Panc1 (cell line): ENCODE results near the gene SMIM17. TPM values are rescaled to one million over a fixed set of nuclear protein-coding genes. Genes with fewer than 3 reads are reported as not detected.

Experiments used
- ATAC-seq: fragments of 200-7000 bp; cut with Tn5 transposase; 2 replicates; pipeline ENCODE4 v1.9.1; 2020; ENCODE audit warnings: mild to moderate bottlenecking, moderate library complexity
- BruUV-seq: library from RNA; stranded (reverse); fragments of 400-500 nt; replicated peaks from 2 replicates; lab custom pipeline; 2021; lab: Mats Ljungman, UMichigan
- CTCF ChIA-PET: fragments of 300-600 bp; sonication (Branson Sonifier 250); formaldehyde crosslinking; loops from one replicate; lab custom pipeline; 2022; ENCODE audit warnings: antibody characterized with exemption; lab: Charles Lee
- POLR2A ChIA-PET: fragments of 300-600 bp; sonication (Branson Sonifier 250); formaldehyde crosslinking; loops from one replicate; lab custom pipeline; 2022; ENCODE audit warnings: antibody characterized with exemption; lab: Charles Lee
- DNase-seq: peaks from one replicate; pipeline ENCODE4 v3.0.0-alpha.2; 2010; ENCODE audit warnings: low read depth, low spot score
- H3K27ac ChIP-seq: 2 replicates; pipeline ENCODE4 v1.5.1; 2011; ENCODE audit warnings: mild to moderate bottlenecking, low read length, inconsistent platforms
- H3K27me3 ChIP-seq: fragments of 200-500 bp; sonication (Bioruptor generic); 2 replicates; pipeline ENCODE4 v1.6.0; 2014; ENCODE audit warnings: low read length, inconsistent platforms; ENCODE audit not compliant: control insufficient read depth, insufficient read depth
- H3K36me3 ChIP-seq: fragments of 200-500 bp; sonication (Bioruptor generic); 2 replicates; pipeline ENCODE4 v1.5.1; 2014; ENCODE audit warnings: inconsistent platforms, mild to moderate bottlenecking, low read length, moderate library complexity; ENCODE audit not compliant: control insufficient read depth, insufficient read depth
- H3K4me1 ChIP-seq: 2 replicates; pipeline ENCODE4 v1.5.1; 2011; ENCODE audit warnings: inconsistent platforms, mild to moderate bottlenecking, low read length, moderate library complexity; ENCODE audit not compliant: control insufficient read depth, insufficient read depth
- H3K4me3 ChIP-seq, 2 experiments: 2 replicates each; pipeline ENCODE4 v1.5.1; 2011 to 2012; ENCODE audit warnings: low read depth in 2 of 2, low read length in 2 of 2, mild to moderate bottlenecking in 2 of 2, inconsistent platforms in 1 of 2, moderate library complexity in 1 of 2
- H3K9me3 ChIP-seq: fragments of 200-500 bp; sonication (Bioruptor generic); 2 replicates; pipeline ENCODE4 v1.5.1; 2014; ENCODE audit warnings: low read depth, mild to moderate bottlenecking, inconsistent platforms, low read length, moderate library complexity; ENCODE audit not compliant: control insufficient read depth, insufficient read depth
- POLR2AphosphoS5 ChIP-seq: IDR thresholded peaks from 2 replicates; pipeline ENCODE4 v1.6.1; 2012; ENCODE audit warnings: mild to moderate bottlenecking, low read depth, low read length, moderate library complexity
- SIN3A ChIP-seq: IDR thresholded peaks from 2 replicates; pipeline ENCODE4 v1.6.1; 2012; ENCODE audit warnings: low read depth, mild to moderate bottlenecking, low read length, moderate library complexity, borderline replicate concordance; ENCODE audit not compliant: insufficient read depth
- TCF7L2 ChIP-seq: IDR thresholded peaks from 2 replicates; pipeline ENCODE4 v1.6.1; 2011; ENCODE audit warnings: mild to moderate bottlenecking, low read depth, low read length, inconsistent platforms
- in situ Hi-C: cut with HindIII; loops from 2 replicates; pipeline ENCODE4 v1.10.0; 2016; ENCODE audit warnings: low sequenced_read_pairs, low pct_unique_long_range_greater_than_20kb
- intact Hi-C: fragments of 100-400 bp; cut with micrococcal nuclease; formaldehyde crosslinking; loops from one replicate; pipeline ENCODE4 v1.10.0; 2022; ENCODE audit not compliant: unreplicated experiment
- total RNA-seq: library from RNA; stranded (reverse); gene quantifications from one replicate; pipeline ENCODE4 v1.2.1, GENCODE V29; 2021; ENCODE audit not compliant: unreplicated experiment
- TF ChIP-seq, protein P1 (sequence below): fragments of 450-650 bp; IDR thresholded peaks from 2 replicates; pipeline ENCODE4 v1.5.1; 2017; ENCODE audit warnings: mild to moderate bottlenecking
- TF ChIP-seq, protein P2 (sequence below), 2 experiments: IDR thresholded peaks; 2 replicates each; pipeline ENCODE4 v1.6.1; 2011 to 2012; ENCODE audit warnings: low read depth in 2 of 2, control low read depth in 1 of 2, low read length in 1 of 2, mild to moderate bottlenecking in 1 of 2, moderate library complexity in 1 of 2; ENCODE audit not compliant: insufficient read depth in 1 of 2

Gene SMIM17
- total RNA-seq, 1 experiment from 2014 or later: 0.28 TPM

- no peak for DNase-seq
- no peak overlapping the region for H3K27ac ChIP-seq
- in situ Hi-C loops (no loop called here), intact Hi-C loops (no loop called here)
- no peak for ATAC-seq
- H3K27me3 ChIP-seq: no peaks in the 10 kb centered on the region
- no peaks in the 10 kb centered on the region for H3K36me3 ChIP-seq
- ChIA-PET POLR2A (no interaction called here), CTCF (no interaction called here)
- peaks cover 15% of the 10 kb centered on the region; the same call in 1 of the 2 replicates for H3K9me3 ChIP-seq
- TF ChIP-seq, protein P1, sequence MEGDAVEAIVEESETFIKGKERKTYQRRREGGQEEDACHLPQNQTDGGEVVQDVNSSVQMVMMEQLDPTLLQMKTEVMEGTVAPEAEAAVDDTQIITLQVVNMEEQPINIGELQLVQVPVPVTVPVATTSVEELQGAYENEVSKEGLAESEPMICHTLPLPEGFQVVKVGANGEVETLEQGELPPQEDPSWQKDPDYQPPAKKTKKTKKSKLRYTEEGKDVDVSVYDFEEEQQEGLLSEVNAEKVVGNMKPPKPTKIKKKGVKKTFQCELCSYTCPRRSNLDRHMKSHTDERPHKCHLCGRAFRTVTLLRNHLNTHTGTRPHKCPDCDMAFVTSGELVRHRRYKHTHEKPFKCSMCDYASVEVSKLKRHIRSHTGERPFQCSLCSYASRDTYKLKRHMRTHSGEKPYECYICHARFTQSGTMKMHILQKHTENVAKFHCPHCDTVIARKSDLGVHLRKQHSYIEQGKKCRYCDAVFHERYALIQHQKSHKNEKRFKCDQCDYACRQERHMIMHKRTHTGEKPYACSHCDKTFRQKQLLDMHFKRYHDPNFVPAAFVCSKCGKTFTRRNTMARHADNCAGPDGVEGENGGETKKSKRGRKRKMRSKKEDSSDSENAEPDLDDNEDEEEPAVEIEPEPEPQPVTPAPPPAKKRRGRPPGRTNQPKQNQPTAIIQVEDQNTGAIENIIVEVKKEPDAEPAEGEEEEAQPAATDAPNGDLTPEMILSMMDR: no peak
- TF ChIP-seq, protein P2, sequence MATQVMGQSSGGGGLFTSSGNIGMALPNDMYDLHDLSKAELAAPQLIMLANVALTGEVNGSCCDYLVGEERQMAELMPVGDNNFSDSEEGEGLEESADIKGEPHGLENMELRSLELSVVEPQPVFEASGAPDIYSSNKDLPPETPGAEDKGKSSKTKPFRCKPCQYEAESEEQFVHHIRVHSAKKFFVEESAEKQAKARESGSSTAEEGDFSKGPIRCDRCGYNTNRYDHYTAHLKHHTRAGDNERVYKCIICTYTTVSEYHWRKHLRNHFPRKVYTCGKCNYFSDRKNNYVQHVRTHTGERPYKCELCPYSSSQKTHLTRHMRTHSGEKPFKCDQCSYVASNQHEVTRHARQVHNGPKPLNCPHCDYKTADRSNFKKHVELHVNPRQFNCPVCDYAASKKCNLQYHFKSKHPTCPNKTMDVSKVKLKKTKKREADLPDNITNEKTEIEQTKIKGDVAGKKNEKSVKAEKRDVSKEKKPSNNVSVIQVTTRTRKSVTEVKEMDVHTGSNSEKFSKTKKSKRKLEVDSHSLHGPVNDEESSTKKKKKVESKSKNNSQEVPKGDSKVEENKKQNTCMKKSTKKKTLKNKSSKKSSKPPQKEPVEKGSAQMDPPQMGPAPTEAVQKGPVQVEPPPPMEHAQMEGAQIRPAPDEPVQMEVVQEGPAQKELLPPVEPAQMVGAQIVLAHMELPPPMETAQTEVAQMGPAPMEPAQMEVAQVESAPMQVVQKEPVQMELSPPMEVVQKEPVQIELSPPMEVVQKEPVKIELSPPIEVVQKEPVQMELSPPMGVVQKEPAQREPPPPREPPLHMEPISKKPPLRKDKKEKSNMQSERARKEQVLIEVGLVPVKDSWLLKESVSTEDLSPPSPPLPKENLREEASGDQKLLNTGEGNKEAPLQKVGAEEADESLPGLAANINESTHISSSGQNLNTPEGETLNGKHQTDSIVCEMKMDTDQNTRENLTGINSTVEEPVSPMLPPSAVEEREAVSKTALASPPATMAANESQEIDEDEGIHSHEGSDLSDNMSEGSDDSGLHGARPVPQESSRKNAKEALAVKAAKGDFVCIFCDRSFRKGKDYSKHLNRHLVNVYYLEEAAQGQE (IDR thresholded peaks at IDR 0.05; ENCODE audit: insufficient read depth in 1 of 2, low read depth in 2 of 2, low read length in 1 of 2): no peak
- no peak for TF ChIP-seq TCF7L2
- TF ChIP-seq POLR2AphosphoS5: no peak
- no peak for TF ChIP-seq SIN3A
- no peak overlapping the region for H3K4me3 ChIP-seq
- H3K4me1 ChIP-seq: no peaks in the 10 kb centered on the region
- BruUV-seq: no TSS peak
These were observed 56.6 kb downstream of the SMIM17 start for GRCh38 chr19:56699552-56699951.

GRCh38 chr19:56701895-56702294, 58.9 kb downstream of the SMIM17 start:
- ChIA-PET POLR2A (no interaction called here), CTCF (no interaction called here)
- Histone ChIP-seq H3K27me3 (no peaks in the 10 kb centered on the region), H3K9me3 (peaks cover 15% of the 10 kb centered on the region; the same call in 1 of the 2 replicates), H3K4me1 (no peaks in the 10 kb centered on the region), H3K4me3 (no peak overlapping the region), H3K27ac (no peak overlapping the region), H3K36me3 (no peaks in the 10 kb centered on the region)
- ATAC-seq: no peak
- no TSS peak for BruUV-seq
- in situ Hi-C loops: no loop called here
- TF ChIP-seq SIN3A (no peak), POLR2AphosphoS5 (no peak), TCF7L2 (no peak)
- TF ChIP-seq, protein P1: no peak
- TF ChIP-seq, protein P2 (IDR thresholded peaks at IDR 0.05; ENCODE audit: insufficient read depth in 1 of 2, low read depth in 2 of 2, low read length in 1 of 2): no peak
- intact Hi-C loops: no loop called here
- no peak for DNase-seq
